HEK293T (cell line): ENCODE results near the gene TBC1D16.

ENCODE experiments used
- ELF4 ChIP-seq: fragments of 450-650 bp; IDR thresholded peaks from 2 replicates; pipeline ENCODE4 v1.6.1; 2017; ENCODE audit warnings: antibody characterized with exemption
- FOXM1 ChIP-seq: fragments of 450-650 bp; IDR thresholded peaks from 2 replicates; pipeline ENCODE4 v1.6.1; 2017; ENCODE audit warnings: mild to moderate bottlenecking, borderline replicate concordance
- HDGF ChIP-seq: fragments of 450-650 bp; IDR thresholded peaks from 2 replicates; pipeline ENCODE4 v1.6.1; 2017; ENCODE audit warnings: antibody characterized with exemption, borderline replicate concordance
- TARDBP ChIP-seq: fragments of 450-650 bp; IDR thresholded peaks from 2 replicates; pipeline ENCODE4 v1.6.1; 2016
- ZNF384 ChIP-seq: fragments of 450-650 bp; IDR thresholded peaks from 2 replicates; pipeline ENCODE4 v1.6.1; 2016

- TF ChIP-seq TARDBP (no peak), HDGF (no peak), ELF4 (no peak), FOXM1 (no peak), ZNF384 (no peak)
Observed at GRCh38 chr17:79922116-79922601, 113.5 kb downstream of the TBC1D16 start.
